GM12878 (cell line): ENCODE measurements around the gene HNRNPM. TPM values are rescaled to one million over a fixed set of nuclear protein-coding genes. Genes with fewer than 3 reads are reported as not detected.

Source experiments
- ATAC-seq: fragments of 200-7000 bp; cut with Tn5 transposase; 3 replicates; pipeline ENCODE4 v1.9.1; 2020; ENCODE audit warnings: mild to moderate bottlenecking, moderate library complexity
- BruUV-seq: library from RNA; stranded (reverse); fragments of 400-500 nt; replicated peaks from 2 replicates; lab custom pipeline; 2021; lab: Mats Ljungman, UMichigan
- CTCF ChIA-PET: fragments of 300-600 bp; sonication (Branson Sonifier 250); formaldehyde crosslinking; extraction: SDS; loops from one replicate; lab custom pipeline; 2021; ENCODE audit warnings: inconsistent platforms; lab: Yijun Ruan, JAX
- POLR2A ChIA-PET: fragments of 350-600 bp; formaldehyde crosslinking; extraction: SDS; loops from one replicate; lab custom pipeline; 2021; ENCODE audit warnings: inconsistent platforms; lab: Charles Lee
- RAD21 ChIA-PET: fragments of 300-600 bp; sonication (Branson Sonifier 250); formaldehyde crosslinking; loops from one replicate; lab custom pipeline; 2023; ENCODE audit warnings: antibody characterized with exemption; ENCODE audit not compliant: unreplicated experiment; lab: Charles Lee
- SMC1A ChIA-PET: fragments of 300-600 bp; sonication (Branson Sonifier 250); formaldehyde crosslinking; loops from one replicate; lab custom pipeline; 2023; ENCODE audit not compliant: unreplicated experiment, uncharacterized antibody; lab: Charles Lee
- DNase-seq: peaks from one replicate; pipeline ENCODE4 v3.0.0-alpha.2; 2011; ENCODE audit warnings: low read depth, low spot score
- FAIRE-seq: peaks from 3 replicates; lab custom pipeline; 2011; peaks lifted over from hg19 to GRCh38; lab: Jason Lieb, UNC
- H2AFZ ChIP-seq: 2 replicates; pipeline ENCODE4 v1.6.0; 2011; ENCODE audit warnings: low read depth, low read length, control low read depth; ENCODE audit not compliant: control insufficient read depth
- H3K27ac ChIP-seq: 2 replicates; pipeline ENCODE4 v1.5.1; 2011; ENCODE audit warnings: control low read depth; ENCODE audit not compliant: control insufficient read depth, insufficient read depth
- H3K27me3 ChIP-seq, 2 experiments: replicated peaks in 1 of 2; 2 replicates each; pipeline versions ENCODE4 v1.6.0 to v1.6.1; 2011; ENCODE audit warnings: low read length in 1 of 2; ENCODE audit not compliant: control insufficient read depth in 2 of 2, insufficient read depth in 2 of 2
- H3K36me3 ChIP-seq, 2 experiments: 2 replicates each; pipeline ENCODE4 v1.5.1; 2011; ENCODE audit warnings: low read length in 1 of 2; ENCODE audit not compliant: control insufficient read depth in 2 of 2, insufficient read depth in 2 of 2
- H3K4me1 ChIP-seq: 2 replicates; pipeline ENCODE4 v1.6.1; 2011; ENCODE audit warnings: mild to moderate bottlenecking, low read length, moderate library complexity, mixed read lengths; ENCODE audit not compliant: control insufficient read depth, insufficient read depth
- H3K4me2 ChIP-seq: 2 replicates; pipeline ENCODE4 v1.6.0; 2011; ENCODE audit warnings: control low read depth; ENCODE audit not compliant: control insufficient read depth, insufficient read depth
- H3K4me3 ChIP-seq: fragments of 200-600 bp; sonication (generic); 2 replicates; pipeline ENCODE4 v1.5.1; 2016
- H3K79me2 ChIP-seq: 2 replicates; pipeline ENCODE4 v1.6.0; 2011; ENCODE audit warnings: low read length; ENCODE audit not compliant: control insufficient read depth, insufficient read depth
- H3K9ac ChIP-seq: 2 replicates; pipeline ENCODE4 v1.8.0; 2011; ENCODE audit warnings: low read length, control low read depth, mixed read lengths; ENCODE audit not compliant: control insufficient read depth, insufficient read depth
- H3K9me3 ChIP-seq: replicated peaks from 3 replicates; pipeline ENCODE4 v1.5.1; 2011; ENCODE audit warnings: mild to moderate bottlenecking, low read length; ENCODE audit not compliant: control insufficient read depth, insufficient read depth
- H4K20me1 ChIP-seq: 2 replicates; pipeline ENCODE4 v1.6.0; 2011; ENCODE audit not compliant: control insufficient read depth, insufficient read depth
- CREB1 ChIP-seq: IDR thresholded peaks from 2 replicates; pipeline ENCODE4 v1.6.1; 2012; ENCODE audit warnings: low read depth, mild to moderate bottlenecking, inconsistent platforms
- CREM ChIP-seq: IDR thresholded peaks from 2 replicates; pipeline ENCODE4 v1.6.1; 2014; ENCODE audit warnings: antibody characterized with exemption, low read depth
- EP300 ChIP-seq, 2 experiments: fragments of 150-350 bp in 1 of 2; IDR thresholded peaks; 2 replicates each; pipeline ENCODE4 v1.6.1; 2011 to 2012; ENCODE audit warnings: low read depth in 2 of 2, low read length in 2 of 2, borderline replicate concordance in 1 of 2, improper control_type of control experiment in 1 of 2, inconsistent platforms in 1 of 2; ENCODE audit not compliant: control insufficient read depth in 1 of 2
- SPI1 ChIP-seq: IDR thresholded peaks from 2 replicates; pipeline ENCODE4 v1.6.1; 2011; ENCODE audit warnings: low read depth, mild to moderate bottlenecking, low read length, moderate library complexity, borderline replicate concordance; ENCODE audit not compliant: insufficient read depth
- ZBTB11 ChIP-seq: fragments of 450-650 bp; formaldehyde crosslinking; IDR thresholded peaks from 2 replicates; pipeline ENCODE4 v1.5.0; 2022; ENCODE audit warnings: mild to moderate bottlenecking, missing genetic modification characterization
- ZNF217 ChIP-seq: fragments of 450-650 bp; IDR thresholded peaks from 2 replicates; pipeline ENCODE4 v1.6.1; 2017; ENCODE audit warnings: antibody characterized with exemption, mild to moderate bottlenecking
- WGBS: methylation state at CpG from one replicate; pipeline ENCODE4 v1.1.6; 2016; ENCODE audit warnings: low lambda C conversion rate; ENCODE audit not compliant: insufficient replicate concordance, insufficient coverage; ENCODE audit errors: missing lambda C conversion rate; 5-methylcytosine and 5-hydroxymethylcytosine counted together
- in situ Hi-C: fragments of 300-500 bp; cut with MboI; formaldehyde crosslinking; loops from 9 replicates; pipeline ENCODE4 v1.14.3; 2018; ENCODE audit warnings: mixed read lengths
- intact Hi-C: fragments of 100-400 bp; cut with micrococcal nuclease; formaldehyde crosslinking; loops from one replicate; pipeline ENCODE4 v1.14.2; 2022; ENCODE audit not compliant: unreplicated experiment
- polyA plus RNA-seq, 11 experiments: library from polyadenylated mRNA; depleted of rRNA in 4 of 11; unstranded in 6 of 11; stranded (reverse) in 5 of 11; fragments of >200 nt; fragmentation: Nextera tagmentation in 4 of 11; fragmentation: Illumina TruSeq in 1 of 11; extraction: Ambion mirVana in 4 of 11; extraction: Trizol in 1 of 11; gene quantifications; 1 replicate in 1 of 11; 2 replicates in 10 of 11; pipeline versions ENCODE4 v1.2.1 to v1.2.3, GENCODE V29; 2011 to 2016; ENCODE audit warnings: inconsistent platforms in 2 of 11, missing spikeins in 2 of 11, low read depth in 1 of 11
- total RNA-seq, 4 experiments: library from RNA; depleted of rRNA in 3 of 4; stranded (reverse); fragments of >200 nt in 3 of 4; fragmentation: Illumina TruSeq in 1 of 4; extraction: Trizol in 1 of 4; gene quantifications; 2 replicates each; pipeline versions ENCODE4 v1.2.1 to v1.2.3, GENCODE V29; 2013 to 2021

The HNRNPM gene
- total and polyA plus RNA-seq, 10 of the 15 experiments (the other 5 are each of a cell fraction or from before 2014, with no cell fraction given), result 14.3 to 415 (median 198) TPM

DNA sequence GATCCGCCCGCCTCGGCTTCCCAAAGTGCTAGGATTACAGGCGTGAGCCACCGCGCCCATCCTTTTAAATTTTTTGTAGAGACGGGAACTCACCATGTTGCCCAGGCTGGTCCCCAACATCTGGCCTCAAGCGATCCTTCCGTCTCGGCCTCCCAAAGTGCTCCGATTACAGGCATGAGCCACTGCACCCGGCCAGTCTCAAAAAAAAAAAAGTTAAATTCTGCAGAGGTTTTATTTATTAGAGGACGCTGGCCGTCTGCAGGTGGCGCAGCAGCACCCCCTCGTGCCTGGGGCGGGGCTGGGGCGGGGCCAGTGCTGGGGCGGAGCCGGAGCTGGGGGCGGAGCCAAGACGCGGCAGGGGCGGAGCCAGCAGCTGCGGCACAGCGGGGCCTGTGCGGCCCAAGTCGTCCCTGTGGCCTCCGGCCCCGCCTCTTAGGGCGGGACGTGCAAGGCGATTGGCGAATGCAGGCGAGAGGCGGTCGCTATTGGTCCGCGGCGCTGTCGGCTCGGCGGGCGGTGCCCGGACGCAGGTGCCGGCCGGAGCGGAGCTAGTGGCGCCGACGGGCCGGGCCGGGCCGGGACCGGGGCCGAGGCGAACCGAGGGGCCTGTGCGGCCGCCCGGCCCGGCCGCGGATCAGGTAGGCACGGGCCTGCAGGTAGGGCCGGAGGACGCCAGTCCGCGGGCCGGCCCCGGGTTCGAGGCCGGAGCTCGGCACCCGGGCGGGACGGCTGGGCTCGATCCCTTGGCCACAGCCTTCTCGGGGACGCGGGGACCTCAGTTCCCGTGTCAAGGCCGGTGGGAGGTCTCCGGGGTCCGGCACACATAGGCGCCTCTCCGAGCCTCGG, 31.8 kb upstream of the HNRNPM start, which contains the start of gene MARCHF2 (continued):
- TF ChIP-seq ZNF217, result 0 out of 2 replicates have a peak, but pooled peaks have one; percentile 62
- TF ChIP-seq ZBTB11 (CRISPR knock-in tag), result no peak
- peak; percentile 39 for TF ChIP-seq CREB1
- no peak for TF ChIP-seq SPI1
- no peak; the same call in 1 of the 2 replicates for TF ChIP-seq CREM
- TF ChIP-seq, all 136 proteins: peak for 33

GRCh38 chr19:8413629-8413995, 31.2 kb upstream of the HNRNPM start:
- ChIA-PET POLR2A (interaction anchor here (0.8 to 4.8 kb wide), 6 partner anchors 24 to 201 kb away, joined by 3 to 14 read pairs (median 4); partner anchors contain the start of genes HNRNPM and RAB11B), SMC1A (interaction anchor here (0.8 to 1.4 kb wide), 6 partner anchors 20 to 164 kb away, joined by 3 to 5 read pairs (median 3); partner anchors contain the start of genes MYO1F and RAB11B), CTCF (interaction anchor here (0.6 to 5.8 kb wide), 21 partner anchors 10 to 166 kb away, joined by 3 to 73 read pairs (median 4); partner anchors contain the start of genes HNRNPM, MYO1F, RAB11B and ZNF414), RAD21 (interaction anchor here (0.6 to 2.8 kb wide), 19 partner anchors 14 to 469 kb away, joined by 3 to 23 read pairs (median 5); partner anchors contain the start of genes HNRNPM, MYO1F, RAB11B and ZNF414)
- TSS peak; percentile 71 for BruUV-seq
- H3K79me2 ChIP-seq, result no peaks in the 10 kb centered on the region
- in situ Hi-C loops, result no loop called here
- DNase-seq (no peak), FAIRE-seq (no peak), ATAC-seq (no peak)
- no peak for TF ChIP-seq EP300 (IDR thresholded peaks at IDR 0.05; ENCODE audit: borderline replicate concordance in 1 of 2, control insufficient read depth in 1 of 2, low read depth in 2 of 2, low read length in 2 of 2)
- peaks cover 4% of the 10 kb centered on the region; the same call in 1 of the 2 replicates for H3K4me1 ChIP-seq
- H4K20me1 ChIP-seq, result no peaks in the 10 kb centered on the region
- H3K36me3 ChIP-seq, result no peaks in the 10 kb centered on the region
- peak overlapping the region; percentile 74 for H3K9ac ChIP-seq
- H3K4me3 ChIP-seq, result peak overlapping the region; percentile 77
- H2AFZ ChIP-seq, result peak overlapping the region; percentile 84
- no peak overlapping the region; the same call in 1 of the 2 replicates for H3K27ac ChIP-seq
- no peaks in the 10 kb centered on the region for H3K27me3 ChIP-seq
- H3K4me2 ChIP-seq, result peak overlapping the region; percentile 89
- H3K9me3 ChIP-seq, result no peaks in the 10 kb centered on the region
- WGBS, result 17% methylated on average over 3 of the region's 3 CpGs
- intact Hi-C loops, result loop anchor here (2.0 to 5.0 kb wide), 2 partner anchors 93 to 164 kb away; partner anchors contain the start of gene MYO1F
